ENCODE results near the gene RNF186. TPM values are rescaled to one million over a fixed set of nuclear protein-coding genes. Genes with fewer than 3 reads are reported as not detected.
"Not testable (repeated sequence)": the region's sequence is repeated elsewhere in the genome, so short reads cannot be mapped to it uniquely, and the experiment has no call there.

The RNF186 gene
- polyA plus RNA-seq, 1 experiment = not detected

DNA sequence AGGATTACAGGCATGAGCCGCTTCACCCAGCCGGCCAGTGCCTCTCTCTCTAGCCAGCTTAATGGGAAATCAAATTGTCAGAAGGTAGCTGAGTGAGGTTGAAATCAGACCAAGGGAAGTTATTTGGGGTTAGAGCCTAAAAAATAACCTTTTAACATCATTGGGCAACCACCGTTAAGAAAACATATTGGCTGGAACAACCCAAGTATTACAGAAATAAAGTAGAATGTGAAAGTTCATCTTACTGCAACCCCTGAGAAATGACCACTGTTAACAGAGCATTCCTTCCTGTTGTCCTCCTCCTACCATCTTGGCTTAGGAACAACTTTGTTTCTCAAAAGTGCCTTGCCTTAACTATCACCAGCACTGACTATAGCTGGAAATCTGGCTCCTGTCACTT is 3.2 kb upstream of the RNF186 start:
- ChIA-PET CTCF (interaction anchor here (0.8 to 1.2 kb wide), 2 partner anchors 16 to 56 kb away, joined by 3 to 4 read pairs; no protein-coding TSS in a partner anchor), POLR2A (interaction anchor here (0.6 kb wide), 1 partner anchor 421 kb away, joined by 3 read pairs; no protein-coding TSS in a partner anchor)
- no peaks in the 10 kb centered on the region for H3K36me3 ChIP-seq (ENCODE audit: control insufficient read depth, insufficient read depth, low read length)
- H3K27me3 ChIP-seq (ENCODE audit: control insufficient read depth, insufficient read depth, low read length) = no peaks in the 10 kb centered on the region
- TF ChIP-seq CTCF (IDR thresholded peaks at IDR 0.05; ENCODE audit: insufficient read depth, low read depth, low read length) = no peak
- no peak for DNase-seq (ENCODE audit: low read depth)
- H3K4me3 ChIP-seq (ENCODE audit: low read depth, low read length) = no peak overlapping the region

DNA sequence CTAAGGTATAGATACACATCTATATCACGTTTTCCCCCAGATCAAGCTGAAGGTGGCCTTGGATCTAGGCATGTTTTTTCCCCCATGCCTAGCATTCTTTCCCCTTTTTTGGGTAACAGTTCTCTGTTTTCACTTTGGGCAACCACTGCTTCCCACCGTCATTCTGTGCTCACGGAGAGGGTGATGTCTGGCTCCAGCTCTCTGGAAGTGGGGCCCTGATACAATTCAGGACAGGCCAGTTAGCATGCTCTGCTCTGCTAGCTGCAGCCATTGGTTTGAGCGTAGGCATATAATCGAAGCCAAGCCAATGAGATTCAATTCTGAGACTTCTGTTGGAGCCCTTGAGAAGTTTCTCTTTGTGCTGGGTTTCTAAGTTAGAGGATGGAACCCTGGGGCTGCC is 2.1 kb upstream of the RNF186 start:
- no peak for DNase-seq (ENCODE audit: low read depth)
- ChIA-PET CTCF (no interaction called here), POLR2A (no interaction called here)
- Histone ChIP-seq H3K4me3 (ENCODE audit: low read depth, low read length) (no peak overlapping the region), H3K36me3 (ENCODE audit: control insufficient read depth, insufficient read depth, low read length) (no peaks in the 10 kb centered on the region), H3K27me3 (ENCODE audit: control insufficient read depth, insufficient read depth, low read length) (no peaks in the 10 kb centered on the region)
- no peak for TF ChIP-seq CTCF (IDR thresholded peaks at IDR 0.05; ENCODE audit: insufficient read depth, low read depth, low read length)

DNA sequence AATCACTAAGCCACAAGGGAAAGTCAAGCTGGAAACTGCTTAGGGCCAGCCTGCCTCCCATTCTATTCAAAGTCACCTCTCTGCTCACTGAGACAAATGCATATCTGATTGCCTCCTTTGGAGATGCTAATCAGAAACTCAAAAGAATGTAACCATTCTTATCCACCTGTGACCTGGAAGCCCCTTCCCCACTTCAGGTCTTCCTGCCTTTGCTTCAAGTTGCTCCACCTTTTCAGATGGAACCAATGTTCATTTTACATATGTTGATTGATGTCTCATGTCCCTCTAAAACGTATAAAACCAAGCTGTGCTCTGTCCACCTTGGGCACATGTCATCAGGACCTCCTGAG is 1.6 kb upstream of the RNF186 start:
- DNase-seq (ENCODE audit: low read depth); H3K4me3 ChIP-seq (ENCODE audit: low read depth, low read length); H3K27me3 ChIP-seq (ENCODE audit: control insufficient read depth, insufficient read depth, low read length); H3K36me3 ChIP-seq (ENCODE audit: control insufficient read depth, insufficient read depth, low read length); POLR2A ChIA-PET; CTCF ChIA-PET: not testable (repeated sequence)

GRCh38 chr1:19815801-19816736 is 986 bp upstream of the RNF186 start:
- no peak for DNase-seq (ENCODE audit: low read depth)
- ChIA-PET CTCF (interaction anchor here (0.7 to 1.1 kb wide), 2 partner anchors 9 to 410 kb away, joined by 3 read pairs; no protein-coding TSS in a partner anchor), POLR2A (no interaction called here)
- no peak for TF ChIP-seq CTCF (IDR thresholded peaks at IDR 0.05; ENCODE audit: insufficient read depth, low read depth, low read length)
- no peaks in the 10 kb centered on the region for H3K27me3 ChIP-seq (ENCODE audit: control insufficient read depth, insufficient read depth, low read length)
- no peaks in the 10 kb centered on the region for H3K36me3 ChIP-seq (ENCODE audit: control insufficient read depth, insufficient read depth, low read length)
- no peak overlapping the region for H3K4me3 ChIP-seq (ENCODE audit: low read depth, low read length)

- ChIA-PET CTCF (interaction anchor here (0.6 to 2.0 kb wide), 8 partner anchors 10 to 105 kb away, joined by 3 to 5 read pairs (median 3); no protein-coding TSS in a partner anchor), POLR2A (no interaction called here)
- TF ChIP-seq CTCF (IDR thresholded peaks at IDR 0.05; ENCODE audit: insufficient read depth, low read depth, low read length) = no peak
Measured at GRCh38 chr1:19814244-19814661, 830 bp downstream of the RNF186 start.

More at GRCh38 chr1:19814244-19814661, 830 bp downstream of the RNF186 start:
- DNase-seq (ENCODE audit: low read depth) = no peak
- H3K27me3 ChIP-seq (ENCODE audit: control insufficient read depth, insufficient read depth, low read length) = no peaks in the 10 kb centered on the region
- no peak overlapping the region for H3K4me3 ChIP-seq (ENCODE audit: low read depth, low read length)
- no peaks in the 10 kb centered on the region for H3K36me3 ChIP-seq (ENCODE audit: control insufficient read depth, insufficient read depth, low read length)

Data from BJ (cell line).